ENCODE results near the gene CEP70.

CEP70 gene

DNA sequence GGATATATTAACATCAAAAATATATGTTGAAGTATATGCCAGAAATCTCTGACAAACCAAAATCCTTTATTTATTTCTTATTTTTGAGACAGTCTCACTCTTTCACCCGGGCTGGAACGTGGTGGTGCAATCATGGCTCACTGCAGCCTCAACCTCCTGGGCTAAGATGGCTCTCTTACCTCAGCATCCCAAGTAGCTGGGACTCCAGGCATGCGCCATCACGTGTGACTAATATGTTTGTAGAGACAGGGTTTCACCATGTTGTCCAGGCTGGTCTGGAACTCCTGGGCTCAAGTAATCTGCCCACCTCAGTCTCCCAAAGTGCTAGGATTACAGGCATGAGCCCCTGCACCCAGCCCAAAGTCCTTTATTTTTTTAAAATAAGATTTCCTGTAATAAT, 26.4 kb upstream of the CEP70 start (continued):
- TF ChIP-seq, protein P1, sequence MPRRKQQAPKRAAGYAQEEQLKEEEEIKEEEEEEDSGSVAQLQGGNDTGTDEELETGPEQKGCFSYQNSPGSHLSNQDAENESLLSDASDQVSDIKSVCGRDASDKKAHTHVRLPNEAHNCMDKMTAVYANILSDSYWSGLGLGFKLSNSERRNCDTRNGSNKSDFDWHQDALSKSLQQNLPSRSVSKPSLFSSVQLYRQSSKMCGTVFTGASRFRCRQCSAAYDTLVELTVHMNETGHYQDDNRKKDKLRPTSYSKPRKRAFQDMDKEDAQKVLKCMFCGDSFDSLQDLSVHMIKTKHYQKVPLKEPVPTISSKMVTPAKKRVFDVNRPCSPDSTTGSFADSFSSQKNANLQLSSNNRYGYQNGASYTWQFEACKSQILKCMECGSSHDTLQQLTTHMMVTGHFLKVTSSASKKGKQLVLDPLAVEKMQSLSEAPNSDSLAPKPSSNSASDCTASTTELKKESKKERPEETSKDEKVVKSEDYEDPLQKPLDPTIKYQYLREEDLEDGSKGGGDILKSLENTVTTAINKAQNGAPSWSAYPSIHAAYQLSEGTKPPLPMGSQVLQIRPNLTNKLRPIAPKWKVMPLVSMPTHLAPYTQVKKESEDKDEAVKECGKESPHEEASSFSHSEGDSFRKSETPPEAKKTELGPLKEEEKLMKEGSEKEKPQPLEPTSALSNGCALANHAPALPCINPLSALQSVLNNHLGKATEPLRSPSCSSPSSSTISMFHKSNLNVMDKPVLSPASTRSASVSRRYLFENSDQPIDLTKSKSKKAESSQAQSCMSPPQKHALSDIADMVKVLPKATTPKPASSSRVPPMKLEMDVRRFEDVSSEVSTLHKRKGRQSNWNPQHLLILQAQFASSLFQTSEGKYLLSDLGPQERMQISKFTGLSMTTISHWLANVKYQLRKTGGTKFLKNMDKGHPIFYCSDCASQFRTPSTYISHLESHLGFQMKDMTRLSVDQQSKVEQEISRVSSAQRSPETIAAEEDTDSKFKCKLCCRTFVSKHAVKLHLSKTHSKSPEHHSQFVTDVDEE (CRISPR knock-in tag; IDR thresholded peaks at IDR 0.05) = no peak
- TF ChIP-seq TCF4 (CRISPR knock-in tag; IDR thresholded peaks at IDR 0.05; ENCODE audit: borderline replicate concordance) (no peak), RARB (CRISPR knock-in tag; IDR thresholded peaks at IDR 0.05) (no peak), ZNF8 (CRISPR knock-in tag; IDR thresholded peaks at IDR 0.05) (no peak), ZFP30 (CRISPR knock-in tag; IDR thresholded peaks at IDR 0.05) (no peak)
- TF ChIP-seq, protein P2, sequence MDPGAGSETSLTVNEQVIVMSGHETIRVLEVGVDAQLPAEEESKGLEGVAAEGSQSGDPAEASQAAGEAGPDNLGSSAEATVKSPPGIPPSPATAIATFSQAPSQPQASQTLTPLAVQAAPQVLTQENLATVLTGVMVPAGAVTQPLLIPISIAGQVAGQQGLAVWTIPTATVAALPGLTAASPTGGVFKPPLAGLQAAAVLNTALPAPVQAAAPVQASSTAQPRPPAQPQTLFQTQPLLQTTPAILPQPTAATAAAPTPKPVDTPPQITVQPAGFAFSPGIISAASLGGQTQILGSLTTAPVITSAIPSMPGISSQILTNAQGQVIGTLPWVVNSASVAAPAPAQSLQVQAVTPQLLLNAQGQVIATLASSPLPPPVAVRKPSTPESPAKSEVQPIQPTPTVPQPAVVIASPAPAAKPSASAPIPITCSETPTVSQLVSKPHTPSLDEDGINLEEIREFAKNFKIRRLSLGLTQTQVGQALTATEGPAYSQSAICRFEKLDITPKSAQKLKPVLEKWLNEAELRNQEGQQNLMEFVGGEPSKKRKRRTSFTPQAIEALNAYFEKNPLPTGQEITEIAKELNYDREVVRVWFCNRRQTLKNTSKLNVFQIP (CRISPR knock-in tag; IDR thresholded peaks at IDR 0.05; ENCODE audit: borderline replicate concordance, low read depth) = no peak
- TF ChIP-seq, protein P3, sequence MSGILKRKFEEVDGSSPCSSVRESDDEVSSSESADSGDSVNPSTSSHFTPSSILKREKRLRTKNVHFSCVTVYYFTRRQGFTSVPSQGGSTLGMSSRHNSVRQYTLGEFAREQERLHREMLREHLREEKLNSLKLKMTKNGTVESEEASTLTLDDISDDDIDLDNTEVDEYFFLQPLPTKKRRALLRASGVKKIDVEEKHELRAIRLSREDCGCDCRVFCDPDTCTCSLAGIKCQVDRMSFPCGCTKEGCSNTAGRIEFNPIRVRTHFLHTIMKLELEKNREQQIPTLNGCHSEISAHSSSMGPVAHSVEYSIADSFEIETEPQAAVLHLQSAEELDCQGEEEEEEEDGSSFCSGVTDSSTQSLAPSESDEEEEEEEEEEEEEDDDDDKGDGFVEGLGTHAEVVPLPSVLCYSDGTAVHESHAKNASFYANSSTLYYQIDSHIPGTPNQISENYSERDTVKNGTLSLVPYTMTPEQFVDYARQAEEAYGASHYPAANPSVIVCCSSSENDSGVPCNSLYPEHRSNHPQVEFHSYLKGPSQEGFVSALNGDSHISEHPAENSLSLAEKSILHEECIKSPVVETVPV (CRISPR knock-in tag; IDR thresholded peaks at IDR 0.05) = no peak

DNA sequence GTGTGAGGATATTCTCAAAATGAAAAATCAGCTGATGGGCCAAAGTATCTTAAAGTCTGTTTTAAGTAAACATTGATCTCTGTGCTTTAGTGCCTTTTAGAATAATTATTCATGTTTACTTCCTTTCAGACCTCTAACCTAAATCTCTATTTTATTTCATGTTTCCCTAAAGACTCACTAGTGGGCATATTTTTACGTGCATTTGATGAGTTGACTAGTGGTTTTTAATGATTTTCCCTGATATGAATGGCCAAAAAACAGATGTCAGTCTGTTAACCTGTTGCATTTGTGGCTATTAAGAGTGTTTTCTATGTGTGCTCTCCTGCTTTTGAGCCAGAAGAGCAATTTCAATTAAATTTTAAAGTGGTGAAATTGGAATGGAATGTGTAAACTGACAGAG, 21.4 kb upstream of the CEP70 start:
- ATAC-seq = no peak
- no peak for TF ChIP-seq ESRRG (CRISPR knock-in tag; IDR thresholded peaks at IDR 0.05)
- no peak for TF ChIP-seq BACH2 (CRISPR knock-in tag; IDR thresholded peaks at IDR 0.05; ENCODE audit: borderline replicate concordance)
- TF ChIP-seq, protein P4, sequence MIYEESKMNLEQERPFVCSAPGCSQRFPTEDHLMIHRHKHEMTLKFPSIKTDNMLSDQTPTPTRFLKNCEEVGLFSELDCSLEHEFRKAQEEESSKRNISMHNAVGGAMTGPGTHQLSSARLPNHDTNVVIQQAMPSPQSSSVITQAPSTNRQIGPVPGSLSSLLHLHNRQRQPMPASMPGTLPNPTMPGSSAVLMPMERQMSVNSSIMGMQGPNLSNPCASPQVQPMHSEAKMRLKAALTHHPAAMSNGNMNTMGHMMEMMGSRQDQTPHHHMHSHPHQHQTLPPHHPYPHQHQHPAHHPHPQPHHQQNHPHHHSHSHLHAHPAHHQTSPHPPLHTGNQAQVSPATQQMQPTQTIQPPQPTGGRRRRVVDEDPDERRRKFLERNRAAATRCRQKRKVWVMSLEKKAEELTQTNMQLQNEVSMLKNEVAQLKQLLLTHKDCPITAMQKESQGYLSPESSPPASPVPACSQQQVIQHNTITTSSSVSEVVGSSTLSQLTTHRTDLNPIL (CRISPR knock-in tag; IDR thresholded peaks at IDR 0.05; ENCODE audit: low read depth) = no peak
- TF ChIP-seq OSR1 (CRISPR knock-in tag; IDR thresholded peaks at IDR 0.05) = no peak
- TF ChIP-seq, protein P5, sequence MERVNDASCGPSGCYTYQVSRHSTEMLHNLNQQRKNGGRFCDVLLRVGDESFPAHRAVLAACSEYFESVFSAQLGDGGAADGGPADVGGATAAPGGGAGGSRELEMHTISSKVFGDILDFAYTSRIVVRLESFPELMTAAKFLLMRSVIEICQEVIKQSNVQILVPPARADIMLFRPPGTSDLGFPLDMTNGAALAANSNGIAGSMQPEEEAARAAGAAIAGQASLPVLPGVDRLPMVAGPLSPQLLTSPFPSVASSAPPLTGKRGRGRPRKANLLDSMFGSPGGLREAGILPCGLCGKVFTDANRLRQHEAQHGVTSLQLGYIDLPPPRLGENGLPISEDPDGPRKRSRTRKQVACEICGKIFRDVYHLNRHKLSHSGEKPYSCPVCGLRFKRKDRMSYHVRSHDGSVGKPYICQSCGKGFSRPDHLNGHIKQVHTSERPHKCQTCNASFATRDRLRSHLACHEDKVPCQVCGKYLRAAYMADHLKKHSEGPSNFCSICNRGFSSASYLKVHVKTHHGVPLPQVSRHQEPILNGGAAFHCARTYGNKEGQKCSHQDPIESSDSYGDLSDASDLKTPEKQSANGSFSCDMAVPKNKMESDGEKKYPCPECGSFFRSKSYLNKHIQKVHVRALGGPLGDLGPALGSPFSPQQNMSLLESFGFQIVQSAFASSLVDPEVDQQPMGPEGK (CRISPR knock-in tag; IDR thresholded peaks at IDR 0.05; ENCODE audit: borderline replicate concordance) = no peak
- no peak for TF ChIP-seq ZFP30 (CRISPR knock-in tag; IDR thresholded peaks at IDR 0.05)
- no peak for TF ChIP-seq ZNF565 (CRISPR knock-in tag; conservative IDR thresholded peaks at IDR 0.05; ENCODE audit: low read depth)
- no peak for TF ChIP-seq CSDC2 (CRISPR knock-in tag; IDR thresholded peaks at IDR 0.05)
- TF ChIP-seq, protein P3 (CRISPR knock-in tag; IDR thresholded peaks at IDR 0.05) = no peak
- TF ChIP-seq RARB (CRISPR knock-in tag; IDR thresholded peaks at IDR 0.05) = no peak
- no peak for TF ChIP-seq ZFP3 (CRISPR knock-in tag; IDR thresholded peaks at IDR 0.05)
- no peak for TF ChIP-seq PPARA (CRISPR knock-in tag; IDR thresholded peaks at IDR 0.05; ENCODE audit: borderline replicate concordance)

DNA sequence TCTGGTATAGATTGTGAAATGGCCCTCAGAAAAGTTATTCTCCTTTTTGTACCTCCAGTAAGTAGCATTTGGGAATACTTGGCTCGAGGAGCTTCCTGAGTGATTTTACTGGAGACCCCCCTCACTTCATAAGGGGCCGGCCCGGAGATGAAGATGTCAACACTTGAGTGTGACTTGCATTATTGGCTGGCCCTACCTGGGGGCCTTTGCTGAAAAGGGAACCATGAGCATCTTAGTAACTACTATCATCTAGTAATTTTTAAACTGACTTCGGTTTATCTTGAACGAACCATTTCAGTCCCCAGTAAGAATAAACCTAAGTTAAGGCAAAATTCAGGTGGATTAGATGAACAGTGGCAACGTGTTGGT, 15.8 kb upstream of the CEP70 start:
- ATAC-seq = no peak
- TF ChIP-seq ZFP30 (CRISPR knock-in tag; IDR thresholded peaks at IDR 0.05) (no peak), ISL1 (CRISPR knock-in tag; IDR thresholded peaks at IDR 0.05) (no peak), ARNTL (CRISPR knock-in tag; IDR thresholded peaks at IDR 0.05; ENCODE audit: borderline replicate concordance, low read depth) (no peak), CSDC2 (CRISPR knock-in tag; IDR thresholded peaks at IDR 0.05) (no peak), TCF4 (CRISPR knock-in tag; IDR thresholded peaks at IDR 0.05; ENCODE audit: borderline replicate concordance) (no peak), PPARA (CRISPR knock-in tag; IDR thresholded peaks at IDR 0.05; ENCODE audit: borderline replicate concordance) (no peak), OSR1 (CRISPR knock-in tag; IDR thresholded peaks at IDR 0.05) (no peak), ZNF565 (CRISPR knock-in tag; conservative IDR thresholded peaks at IDR 0.05; ENCODE audit: low read depth) (no peak), TOX (CRISPR knock-in tag; IDR thresholded peaks at IDR 0.05; ENCODE audit: borderline replicate concordance) (no peak), GLIS3 (CRISPR knock-in tag; IDR thresholded peaks at IDR 0.05) (no peak), ZFP3 (CRISPR knock-in tag; IDR thresholded peaks at IDR 0.05) (no peak)
- TF ChIP-seq, protein P1 (CRISPR knock-in tag; IDR thresholded peaks at IDR 0.05) = no peak
- TF ChIP-seq, protein P4 (CRISPR knock-in tag; IDR thresholded peaks at IDR 0.05; ENCODE audit: low read depth) = no peak
